ENCODE results near the gene FCSK.

FCSK gene

GRCh38 chr16:70453117-70453891 lies 1.1 kb upstream of the FCSK start:
- DNase-seq: no peak

GRCh38 chr16:70453892-70454221 lies 538 bp upstream of the FCSK start:
- peak in 4 of 56 donors; percentile 38 to 67 (median 47) for DNase-seq

GRCh38 chr16:70455910-70456309 lies 1.5 kb downstream of the FCSK start:
- no peak for DNase-seq

GRCh38 chr16:70457446-70458166 lies 3.2 kb downstream of the FCSK start:
- DNase-seq: no peak

GRCh38 chr16:70460737-70461261 lies 6.4 kb downstream of the FCSK start:
- no peak for DNase-seq

- no peak for DNase-seq
Observed at GRCh38 chr16:70463235-70463634, 8.8 kb downstream of the FCSK start.

- DNase-seq: no peak
Observed at GRCh38 chr16:70465999-70466804, 11.8 kb downstream of the FCSK start.

- DNase-seq: no peak
Observed at GRCh38 chr16:70466805-70467076, 12.3 kb downstream of the FCSK start.

- no peak for DNase-seq
Observed at GRCh38 chr16:70467113-70467512, 12.7 kb downstream of the FCSK start.

GRCh38 chr16:70467608-70468007 lies 13.2 kb downstream of the FCSK start:
- DNase-seq: no peak

- no peak for DNase-seq
Observed at GRCh38 chr16:70468776-70469525, 14.6 kb downstream of the FCSK start.

- no peak for DNase-seq
Observed at GRCh38 chr16:70470141-70470926, 15.9 kb downstream of the FCSK start.

- DNase-seq: peak in 14 of 56 donors; percentile 8 to 57 (median 19)
Observed at GRCh38 chr16:70470927-70471341, 16.5 kb downstream of the FCSK start.

- no peak for DNase-seq
Observed at GRCh38 chr16:70472786-70473433, 18.5 kb downstream of the FCSK start.

GRCh38 chr16:70473446-70474319 lies 19.3 kb downstream of the FCSK start:
- DNase-seq: no peak

GRCh38 chr16:70474320-70475053 lies 20.1 kb downstream of the FCSK start:
- DNase-seq: no peak

- DNase-seq: no peak
Observed at GRCh38 chr16:70475054-70475871, 20.9 kb downstream of the FCSK start.

All from amygdala (tissue), 56 donors.